Central memory CD4-positive, alpha-beta T cell (primary cell): ENCODE measurements around the gene LIPE.

ENCODE experiments used
- DNase-seq: peaks from one replicate; pipeline ENCODE4 v3.0.0; 2022

The LIPE gene

DNA sequence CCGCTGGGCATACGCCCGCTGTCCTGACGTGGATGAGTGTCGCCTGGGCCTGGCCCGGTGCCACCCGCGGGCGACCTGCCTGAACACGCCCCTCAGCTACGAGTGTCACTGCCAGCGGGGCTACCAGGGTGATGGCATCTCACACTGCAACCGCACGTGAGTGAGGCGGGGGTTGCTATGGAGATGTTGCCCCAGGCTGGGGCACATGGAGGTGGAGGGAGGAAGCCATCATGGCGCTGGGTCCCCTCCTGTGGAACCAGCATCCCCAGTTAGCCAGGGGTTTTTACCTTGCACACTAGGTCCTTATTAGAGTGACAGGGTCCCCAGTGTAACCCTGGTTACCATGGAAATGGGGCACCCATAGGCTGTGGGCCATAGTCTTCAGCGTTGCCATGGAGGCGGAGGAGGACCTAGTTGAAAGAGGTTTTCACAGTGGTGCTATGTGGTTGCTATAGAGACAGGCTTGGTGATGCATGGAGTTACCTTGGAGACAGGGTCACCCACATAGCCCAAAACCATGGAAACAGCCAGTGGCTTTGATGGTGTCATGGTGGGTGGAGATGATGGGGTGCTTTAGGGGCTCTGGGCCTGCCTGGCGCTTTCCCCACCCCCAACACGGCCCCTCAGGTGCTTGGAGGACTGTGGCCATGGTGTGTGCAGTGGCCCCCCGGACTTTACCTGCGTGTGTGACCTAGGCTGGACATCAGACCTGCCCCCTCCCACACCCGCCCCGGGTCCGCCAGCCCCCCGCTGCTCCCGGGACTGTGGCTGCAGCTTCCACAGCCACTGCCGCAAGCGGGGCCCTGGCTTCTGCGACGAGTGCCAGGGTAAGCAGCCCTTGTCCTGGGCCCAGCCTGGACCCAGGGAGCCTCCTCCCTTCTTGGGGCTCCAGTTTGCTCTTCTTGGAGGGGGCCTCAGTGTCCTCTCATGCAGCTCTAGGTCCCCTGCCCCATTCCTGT, 74.6 kb downstream of the LIPE start:
- DNase-seq = no peak
